ENCODE results near the gene ASB9. TPM values are rescaled to one million over a fixed set of nuclear protein-coding genes. Genes with fewer than 3 reads are reported as not detected.

The ASB9 gene
- 24.0 and 24.7 TPM in 2 replicates for polyA plus RNA-seq (2011; rRNA removed)
- polyA plus RNA-seq (2012; cell fraction: cytosol; rRNA removed), result 21.9 and 31.3 TPM in 2 replicates
- polyA plus RNA-seq (2012; cell fraction: nucleus; rRNA removed), result 13.1 and 20.8 TPM in 2 replicates
- polyA plus RNA-seq (2017; fragmentation: RNase III; extraction: RNeasy Plus Mini Kit Qiagen cat#74134 plus additional on column Dnase treatment), result 40.8 to 44.8 TPM (median 41.1 TPM) in 3 replicates
- polyA minus RNA-seq (2011; rRNA and poly(A)+ RNA removed), result 24.4 and 36.5 TPM in 2 replicates

GRCh38 chrX:15269618-15270521 is at the start of gene ASB9:
Gene ASB9 (minus strand): TSS chrX:15270083. CDS start chrX:15269874, 209 bp downstream.
- 4% methylated on average over 8 of the region's 15 CpGs for WGBS (ENCODE audit: missing lambda C conversion rate)
- DNase-seq (ENCODE audit: low read depth in 1 of 2, low spot score in 1 of 2), result peak; percentile 81 to 96
- Histone ChIP-seq H3K4me2 (peak within 1 kb of the TSS; percentile 87), H3K4me1 (peaks cover 24% of the 10 kb centered on the region), H3K9me3 (no peaks in the 10 kb centered on the region), H3K4me3 (peak within 1 kb of the TSS; percentile 29), H3K27ac (peak within 1 kb of the TSS; percentile 84 to 93)
- TF ChIP-seq ZFP36 (IDR thresholded peaks at IDR 0.05; ENCODE audit: borderline replicate concordance, partially characterized antibody) (no peak), MYC (IDR thresholded peaks at IDR 0.05; ENCODE audit: borderline replicate concordance, low read length) (peak; percentile 49; the same call in 1 of the 2 replicates), JUN (IDR thresholded peaks at IDR 0.05) (peak; percentile 31 to 68; a peak in 2 of 5 replicates), RFX5 (IDR thresholded peaks at IDR 0.05) (peak; percentile 91), JUNB (IDR thresholded peaks at IDR 0.05) (peak; percentile 38; the same call in 1 of the 2 replicates), MAX (IDR thresholded peaks at IDR 0.05) (peak; percentile 88), HEYL (CRISPR knock-in tag; IDR thresholded peaks at IDR 0.05) (no peak), FOSL2 (IDR thresholded peaks at IDR 0.05) (no peak), FOSL2 (CRISPR knock-in tag; IDR thresholded peaks at IDR 0.05) (peak; percentile 95), CEBPB (IDR thresholded peaks at IDR 0.05) (peak in 1 of 2 experiments; percentile 52; a peak in 1 of 4 replicates), EP300 (IDR thresholded peaks at IDR 0.05) (peak in 1 of 2 experiments; percentile 38; a peak in 1 of 5 replicates), FOSB (CRISPR knock-in tag; IDR thresholded peaks at IDR 0.05) (no peak), E2F6 (IDR thresholded peaks at IDR 0.05; ENCODE audit: borderline replicate concordance, low read depth) (0 out of 2 replicates have a peak, but pooled peaks have one; percentile 20), MAZ (IDR thresholded peaks at IDR 0.05; ENCODE audit: borderline replicate concordance, low read depth, low read length) (no peak), BHLHE40 (IDR thresholded peaks at IDR 0.05; ENCODE audit: low read depth, low read length) (peak; percentile 24; the same call in 1 of the 2 replicates), GATA3 (IDR thresholded peaks at IDR 0.05; ENCODE audit: borderline replicate concordance) (peak; percentile 78), MAFK (IDR thresholded peaks at IDR 0.05; ENCODE audit: partially characterized antibody) (peak; percentile 75)
- ATAC-seq, result peak; percentile 96 to 97
- FAIRE-seq, result peak; percentile 100
- ChIA-PET CTCF (interaction anchor here (1.6 kb wide), 1 partner anchor 30 kb away, joined by 5 read pairs; no protein-coding TSS in a partner anchor), POLR2A (interaction anchor here (1.0 to 1.4 kb wide), 2 partner anchors 66 to 397 kb away, joined by 4 to 5 read pairs; partner anchors contain the start of gene FANCB)

- ATAC-seq (no peak), DNase-seq (ENCODE audit: low read depth in 1 of 2, low spot score in 1 of 2) (no peak), FAIRE-seq (peak; percentile 32)
- H3K27ac ChIP-seq, result no peak overlapping the region
- TF ChIP-seq CHD2 (IDR thresholded peaks at IDR 0.05; ENCODE audit: low read length, partially characterized antibody) (no peak), RNF2 (IDR thresholded peaks at IDR 0.05; ENCODE audit: borderline replicate concordance, low read depth) (no peak), FOSL2 (IDR thresholded peaks at IDR 0.05) (no peak), FOSL2 (CRISPR knock-in tag; IDR thresholded peaks at IDR 0.05) (no peak), HOXA7 (CRISPR knock-in tag; IDR thresholded peaks at IDR 0.05) (no peak), CBX2 (IDR thresholded peaks at IDR 0.05; ENCODE audit: borderline replicate concordance, low read depth) (no peak), CBX8 (IDR thresholded peaks at IDR 0.05) (no peak), JUNB (IDR thresholded peaks at IDR 0.05) (no peak), ATOH8 (CRISPR knock-in tag; IDR thresholded peaks at IDR 0.05; ENCODE audit: low read depth) (no peak), HES2 (IDR thresholded peaks at IDR 0.05) (no peak), NPAS2 (CRISPR knock-in tag; IDR thresholded peaks at IDR 0.05; ENCODE audit: borderline replicate concordance) (no peak), HOXB13 (CRISPR knock-in tag; IDR thresholded peaks at IDR 0.05; ENCODE audit: low read depth) (no peak), KDM5A (IDR thresholded peaks at IDR 0.05) (no peak), CEBPB (IDR thresholded peaks at IDR 0.05) (no peak), HDAC2 (IDR thresholded peaks at IDR 0.05) (no peak), SREBF2 (IDR thresholded peaks at IDR 0.05) (no peak), RAD21 (conservative IDR thresholded peaks at IDR 0.05 in 1 of 2, IDR thresholded peaks at IDR 0.05 in 1 of 2) (no peak), SMC3 (IDR thresholded peaks at IDR 0.05) (no peak), CTCF (IDR thresholded peaks at IDR 0.05) (no peak)
- 91% methylated on average over 4 of the region's 4 CpGs for WGBS (ENCODE audit: missing lambda C conversion rate)
- no peaks in the 10 kb centered on the region for H3K4me1 ChIP-seq
- H3K4me3 ChIP-seq, result no peak overlapping the region
- POLR2A ChIA-PET, result no interaction called here
- H3K4me2 ChIP-seq, result no peak overlapping the region
- CTCF ChIA-PET, result interaction anchor here (1.0 kb wide), 1 partner anchor 16 kb away, joined by 4 read pairs; no protein-coding TSS in a partner anchor
- no peaks in the 10 kb centered on the region for H3K9me3 ChIP-seq
These were observed 49.2 kb upstream of the ASB9 start for GRCh38 chrX:15319075-15319474.
